CD4-positive, alpha-beta memory T cell (primary cell): ENCODE results near the gene NIN. TPM values are rescaled to one million over a fixed set of nuclear protein-coding genes. Genes with fewer than 3 reads are reported as not detected.
A peak's percentile ranks its signal among the peaks of the same experiment; 100 is the strongest.

Experiments
- CTCF ChIA-PET: fragments of 350-600 bp; sonication (Branson Sonifier 250); formaldehyde crosslinking; loops from one replicate; lab custom pipeline; 2021; ENCODE audit warnings: inconsistent platforms; ENCODE audit not compliant: partially characterized antibody; lab: Charles Lee
- POLR2A ChIA-PET: fragments of 350-600 bp; sonication (Branson Sonifier 250); formaldehyde crosslinking; loops from one replicate; lab custom pipeline; 2021; ENCODE audit not compliant: partially characterized antibody; lab: Charles Lee
- DNase-seq, 5 donors: peaks; one replicate each; pipeline versions ENCODE4 v3.0.0 to v3.0.0-alpha.2; 2020 to 2022; ENCODE audit warnings: mixed read lengths in 1 of 5
- H3K27ac ChIP-seq: one replicate; pipeline ENCODE4 v1.7.0; 2013; ENCODE audit warnings: low read depth, low read length
- H3K27me3 ChIP-seq: 2 replicates; pipeline ENCODE4 v1.7.0; 2013; ENCODE audit warnings: mild to moderate bottlenecking, low read length, moderate library complexity; ENCODE audit not compliant: insufficient read depth
- H3K36me3 ChIP-seq: 2 replicates; pipeline ENCODE4 v1.7.0; 2013; ENCODE audit warnings: mild to moderate bottlenecking, low read length, moderate library complexity; ENCODE audit not compliant: insufficient read depth
- H3K4me1 ChIP-seq: 2 replicates; pipeline ENCODE4 v1.7.0; 2013; ENCODE audit warnings: mild to moderate bottlenecking, low read length, moderate library complexity; ENCODE audit not compliant: insufficient read depth
- H3K4me3 ChIP-seq, 2 donors: one replicate each; pipeline ENCODE4 v1.7.0; 2013; ENCODE audit warnings: low read length in 2 of 2, mild to moderate bottlenecking in 1 of 2
- H3K9me3 ChIP-seq, 2 donors: one replicate each; pipeline ENCODE4 v1.7.0; 2013; ENCODE audit warnings: low read length in 2 of 2, control low read depth in 1 of 2; ENCODE audit not compliant: control insufficient read depth in 1 of 2
- H3K27ac Mint-ChIP-seq, 7 donors: one replicate each; pipeline ENCODE4 v1.8.0; 2020 to 2021; ENCODE audit warnings: mixed read lengths in 7 of 7, mild to moderate bottlenecking in 6 of 7, inconsistent platforms in 3 of 7, moderate library complexity in 3 of 7
- H3K27me3 Mint-ChIP-seq, 2 donors: one replicate each; pipeline ENCODE4 v1.8.0; 2020 to 2021; ENCODE audit warnings: mixed read lengths in 2 of 2
- H3K36me3 Mint-ChIP-seq, 2 donors: one replicate each; pipeline ENCODE4 v1.8.0; 2020 to 2021; ENCODE audit warnings: mixed read lengths in 2 of 2, inconsistent platforms in 1 of 2, mild to moderate bottlenecking in 1 of 2
- H3K4me1 Mint-ChIP-seq, 4 donors: one replicate each; pipeline ENCODE4 v1.8.0; 2020 to 2021; ENCODE audit warnings: mixed read lengths in 4 of 4, mild to moderate bottlenecking in 1 of 4
- H3K4me3 Mint-ChIP-seq, 8 donors: one replicate each; pipeline ENCODE4 v1.8.0; 2020 to 2021; ENCODE audit warnings: mixed read lengths in 8 of 8, mild to moderate bottlenecking in 7 of 8, moderate library complexity in 6 of 8, inconsistent platforms in 3 of 8
- H3K9me3 Mint-ChIP-seq, 8 donors: one replicate each; pipeline ENCODE4 v1.8.0; 2020 to 2021; ENCODE audit warnings: mixed read lengths in 8 of 8, mild to moderate bottlenecking in 5 of 8, inconsistent platforms in 3 of 8, moderate library complexity in 1 of 8
- intact Hi-C: fragments of 100-400 bp; cut with micrococcal nuclease; formaldehyde crosslinking; loops from one replicate; pipeline ENCODE4 v1.15.1; 2023
- polyA plus RNA-seq, 2 donors: library from polyadenylated mRNA; unstranded; fragments of 300-500 nt; fragmentation: Illumina TruSeq; gene quantifications; one replicate each; pipeline ENCODE4 v1.2.3, GENCODE V29; 2021
- total RNA-seq, 2 experiments: library from RNA; stranded (reverse); gene quantifications; one replicate each; pipeline ENCODE4 v1.2.3, GENCODE V29; 2021

NIN gene
- total and polyA plus RNA-seq, 4 experiments from 2014 or later, result 8.5 to 102 (median 74.9) TPM

DNA sequence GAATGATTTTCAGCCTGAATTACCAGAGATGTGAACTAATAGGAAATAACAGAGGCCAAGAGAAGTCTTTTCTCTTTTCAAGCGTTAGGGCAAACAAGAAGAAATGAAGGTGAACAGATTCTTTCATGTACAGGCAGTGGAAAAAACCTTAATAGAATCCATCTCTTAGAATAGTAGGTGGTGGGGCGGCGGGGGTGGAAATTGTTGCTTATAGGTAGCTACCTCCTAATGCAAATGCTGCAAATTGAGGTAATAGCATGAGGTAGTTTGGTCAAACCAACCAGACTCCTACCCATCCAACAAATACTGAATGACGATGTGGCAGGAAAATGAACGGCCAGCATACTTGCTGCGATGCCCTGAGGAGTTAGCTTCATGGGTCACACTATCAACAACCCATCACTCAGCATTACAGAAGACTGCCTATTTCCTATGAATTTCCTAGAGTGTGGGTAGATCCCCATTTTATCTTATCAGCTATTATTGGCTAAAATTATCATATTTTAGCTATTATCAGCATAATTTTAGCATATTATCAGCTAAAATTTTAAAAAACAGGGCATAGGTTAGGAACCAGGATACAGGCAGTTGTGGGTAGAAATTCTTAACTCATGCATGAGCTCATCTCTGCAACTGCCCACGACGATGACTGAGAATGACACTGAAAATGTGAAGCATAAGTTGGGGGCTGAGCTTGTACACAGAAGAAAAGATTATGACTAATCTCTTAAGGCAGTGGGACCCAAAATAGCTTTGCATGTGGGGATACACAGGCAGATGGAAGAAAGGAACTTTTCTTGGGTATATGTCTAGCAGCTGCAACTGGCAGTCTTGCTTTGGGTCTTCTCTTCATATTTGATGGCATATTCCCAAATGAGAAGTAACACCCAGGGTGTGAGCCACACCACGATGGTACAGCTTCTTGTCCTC, 68.7 kb downstream of the NIN start:
- H3K27ac Mint-ChIP-seq, result peak overlapping the region in 1 of 7 donors; percentile 69
- H3K27ac ChIP-seq, result no peak overlapping the region

DNA sequence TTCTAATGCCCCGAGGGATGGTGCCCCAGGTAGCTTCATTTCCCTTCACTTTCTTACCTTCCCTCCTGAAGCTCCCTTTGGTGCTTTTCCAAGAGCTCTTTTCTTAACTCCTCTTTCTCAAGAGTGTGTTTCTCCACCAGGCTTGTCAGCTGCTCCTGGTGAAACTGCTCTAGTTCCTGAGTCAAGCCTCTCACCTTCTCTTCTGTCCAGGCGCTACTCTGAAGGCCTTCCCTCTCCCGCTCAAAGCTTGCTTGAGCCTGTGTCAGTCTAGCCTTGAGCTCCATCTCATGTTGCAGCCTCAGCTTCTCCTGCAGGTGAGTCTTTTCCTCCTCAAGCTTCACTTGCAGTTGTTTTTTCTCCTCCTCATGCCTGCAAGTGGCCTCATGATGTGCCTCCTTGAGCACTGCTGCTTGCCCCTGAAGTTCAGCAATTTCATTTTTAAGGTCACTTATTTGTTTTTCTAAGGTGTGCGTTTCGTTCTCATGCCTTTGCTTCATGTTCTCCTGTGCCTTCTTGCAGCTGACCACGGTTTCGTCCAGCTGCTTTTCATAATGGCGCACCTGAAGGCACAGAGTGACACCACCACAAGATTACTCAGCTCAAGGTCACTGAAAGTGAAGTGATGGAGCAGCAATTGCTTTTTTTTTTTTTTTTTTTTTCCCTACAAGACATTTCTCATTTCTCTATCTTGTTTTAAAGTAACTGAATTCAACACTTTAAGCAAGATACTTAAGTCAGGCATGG, 71.0 kb downstream of the NIN start:
- Mint-ChIP-seq H3K4me3 (no peak overlapping the region), H3K36me3 (peaks cover 52% of the 10 kb centered on the region in 2 donors), H3K4me1 (peaks cover 0 to 4% (median 2%) of the 10 kb centered on the region in 4 donors), H3K27me3 (no peaks in the 10 kb centered on the region), H3K9me3 (no peaks in the 10 kb centered on the region), H3K27ac (peak overlapping the region in 2 of 7 donors; percentile 64 to 73)
- H3K27me3 ChIP-seq, result no peaks in the 10 kb centered on the region
- DNase-seq, result no peak
- no peak overlapping the region for H3K4me3 ChIP-seq
- no peaks in the 10 kb centered on the region for H3K9me3 ChIP-seq
- peaks cover 59% of the 10 kb centered on the region for H3K36me3 ChIP-seq
- intact Hi-C loops, result loop anchor here (5.0 kb wide), 1 partner anchor 38 kb away; no protein-coding TSS in a partner anchor
- CTCF ChIA-PET, result interaction anchor here (0.7 to 7.9 kb wide), 8 partner anchors 18 to 106 kb away, joined by 3 to 56 read pairs (median 4); no protein-coding TSS in a partner anchor
- H3K4me1 ChIP-seq, result no peaks in the 10 kb centered on the region
- H3K27ac ChIP-seq, result no peak overlapping the region
- POLR2A ChIA-PET, result no interaction called here

More for the DNA sequence above, 68.7 kb downstream of the NIN start:
- H3K4me3 ChIP-seq, result no peak overlapping the region
- H3K9me3 Mint-ChIP-seq, result no peaks in the 10 kb centered on the region
- no peak overlapping the region for H3K4me3 Mint-ChIP-seq
- H3K27me3 Mint-ChIP-seq, result no peaks in the 10 kb centered on the region
- H3K36me3 Mint-ChIP-seq, result peaks cover 61 to 65% of the 10 kb centered on the region in 2 donors
- ChIA-PET POLR2A (no interaction called here), CTCF (interaction anchor here (1.2 to 7.9 kb wide), 6 partner anchors 13 to 161 kb away, joined by 3 to 66 read pairs (median 4); no protein-coding TSS in a partner anchor)
- intact Hi-C loops, result loop anchor here (5.0 kb wide), 1 partner anchor 40 kb away; no protein-coding TSS in a partner anchor
- no peaks in the 10 kb centered on the region for H3K9me3 ChIP-seq
- H3K27me3 ChIP-seq, result no peaks in the 10 kb centered on the region
- peaks cover 0 to 4% (median 2%) of the 10 kb centered on the region in 4 donors for H3K4me1 Mint-ChIP-seq
- no peak for DNase-seq
- H3K36me3 ChIP-seq, result peaks cover 58% of the 10 kb centered on the region
- H3K4me1 ChIP-seq, result no peaks in the 10 kb centered on the region

DNA sequence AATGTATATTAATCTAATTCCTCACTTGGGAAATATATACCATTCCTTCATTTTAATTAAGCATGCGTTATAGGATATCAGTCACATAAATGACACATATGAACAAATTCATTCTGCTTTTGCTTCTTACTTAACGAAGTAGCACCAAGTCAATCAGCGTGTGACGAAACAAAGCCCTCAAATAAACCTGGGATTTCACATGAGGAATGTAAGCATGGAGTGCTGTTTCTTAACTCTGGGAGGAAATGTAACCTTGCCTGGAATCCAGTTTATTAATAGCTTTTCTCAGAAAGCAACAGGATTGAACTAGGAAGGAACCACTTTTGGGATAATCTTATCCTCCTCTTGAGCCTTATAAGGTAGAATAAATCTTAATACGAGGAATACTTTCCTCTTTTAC, 72.0 kb downstream of the NIN start:
- Histone ChIP-seq H3K4me3 (no peak overlapping the region), H3K36me3 (peaks cover 69% of the 10 kb centered on the region), H3K4me1 (no peaks in the 10 kb centered on the region), H3K27ac (no peak overlapping the region), H3K9me3 (no peaks in the 10 kb centered on the region), H3K27me3 (no peaks in the 10 kb centered on the region)
- peaks cover 45 to 51% of the 10 kb centered on the region in 2 donors for H3K36me3 Mint-ChIP-seq
- no peaks in the 10 kb centered on the region for H3K9me3 Mint-ChIP-seq
- intact Hi-C loops, result no loop called here
- H3K27ac Mint-ChIP-seq, result no peak overlapping the region
- CTCF ChIA-PET, result interaction anchor here (2.4 to 2.9 kb wide), 2 partner anchors 16 to 19 kb away, joined by 5 to 22 read pairs; no protein-coding TSS in a partner anchor
- POLR2A ChIA-PET, result no interaction called here
- no peak overlapping the region for H3K4me3 Mint-ChIP-seq
- DNase-seq, result no peak
- H3K4me1 Mint-ChIP-seq, result peaks cover 0 to 4% (median 0%) of the 10 kb centered on the region in 4 donors
- no peaks in the 10 kb centered on the region for H3K27me3 Mint-ChIP-seq

DNA sequence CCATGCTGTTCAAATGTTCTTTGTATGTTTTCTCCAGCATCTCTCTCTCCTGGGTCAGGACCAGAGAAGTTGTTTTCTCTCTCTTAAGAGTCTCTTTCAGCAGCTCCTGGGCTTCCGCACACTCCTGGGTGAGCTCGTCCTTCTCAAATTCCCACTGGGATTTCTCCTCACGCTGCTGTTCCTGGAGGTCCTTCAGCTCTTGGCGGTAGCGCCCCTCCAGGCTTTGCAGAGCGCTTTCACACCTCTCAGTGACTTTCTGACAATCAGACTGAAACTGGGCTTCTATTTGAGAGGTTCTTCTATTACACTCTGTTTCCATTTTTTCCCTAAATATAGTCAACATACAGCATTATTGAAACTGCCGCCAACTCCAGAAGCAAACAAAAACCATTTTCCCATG, 72.7 kb downstream of the NIN start:
- H3K4me3 Mint-ChIP-seq, result no peak overlapping the region
- no peak for DNase-seq
- Histone ChIP-seq H3K9me3 (no peaks in the 10 kb centered on the region), H3K36me3 (peaks cover 72% of the 10 kb centered on the region), H3K4me3 (no peak overlapping the region), H3K27ac (no peak overlapping the region), H3K27me3 (no peaks in the 10 kb centered on the region), H3K4me1 (no peaks in the 10 kb centered on the region)
- H3K9me3 Mint-ChIP-seq, result no peaks in the 10 kb centered on the region
- H3K36me3 Mint-ChIP-seq, result peaks cover 44 to 52% of the 10 kb centered on the region in 2 donors
- peaks cover 0 to 4% (median 0%) of the 10 kb centered on the region in 4 donors for H3K4me1 Mint-ChIP-seq
- ChIA-PET POLR2A (no interaction called here), CTCF (interaction anchor here (2.4 to 2.9 kb wide), 2 partner anchors 17 to 20 kb away, joined by 5 to 22 read pairs; no protein-coding TSS in a partner anchor)
- intact Hi-C loops, result no loop called here
- H3K27me3 Mint-ChIP-seq, result no peaks in the 10 kb centered on the region
- no peak overlapping the region for H3K27ac Mint-ChIP-seq

DNA sequence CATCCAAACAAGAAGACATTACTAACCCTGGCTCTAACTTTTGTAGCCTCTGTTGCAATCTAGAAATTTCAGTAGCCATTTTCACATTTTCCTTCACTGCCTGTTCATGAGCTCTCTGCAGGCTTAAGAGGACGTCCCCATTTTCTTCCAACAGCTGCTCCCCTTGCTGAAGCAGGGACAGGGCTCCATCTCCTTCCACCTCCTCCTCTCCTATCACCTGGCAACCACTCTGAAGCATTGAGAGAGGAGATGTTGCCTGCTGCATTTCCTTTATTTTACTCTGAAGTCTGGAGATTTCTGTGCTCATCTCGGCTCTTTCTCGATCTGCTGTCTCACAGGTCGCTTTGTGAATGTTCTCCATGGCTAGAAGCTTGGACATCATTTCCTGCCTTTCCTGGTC, 73.3 kb downstream of the NIN start:
- H3K36me3 Mint-ChIP-seq, result peaks cover 42 to 50% of the 10 kb centered on the region in 2 donors
- Histone ChIP-seq H3K4me1 (no peaks in the 10 kb centered on the region), H3K27ac (no peak overlapping the region), H3K27me3 (no peaks in the 10 kb centered on the region), H3K36me3 (peaks cover 67% of the 10 kb centered on the region), H3K9me3 (no peaks in the 10 kb centered on the region), H3K4me3 (no peak overlapping the region)
- ChIA-PET POLR2A (interaction anchor here (0.9 to 1.1 kb wide), 2 partner anchors 8 to 103 kb away, joined by 4 to 5 read pairs; no protein-coding TSS in a partner anchor), CTCF (interaction anchor here (1.9 to 2.9 kb wide), 3 partner anchors 8 to 21 kb away, joined by 5 to 22 read pairs (median 6); no protein-coding TSS in a partner anchor)
- H3K27me3 Mint-ChIP-seq, result no peaks in the 10 kb centered on the region
- DNase-seq, result no peak
- no peak overlapping the region for H3K27ac Mint-ChIP-seq
- H3K4me1 Mint-ChIP-seq, result peaks cover 0 to 4% (median 0%) of the 10 kb centered on the region in 4 donors
- intact Hi-C loops, result no loop called here
- no peaks in the 10 kb centered on the region for H3K9me3 Mint-ChIP-seq
- H3K4me3 Mint-ChIP-seq, result no peak overlapping the region

DNA sequence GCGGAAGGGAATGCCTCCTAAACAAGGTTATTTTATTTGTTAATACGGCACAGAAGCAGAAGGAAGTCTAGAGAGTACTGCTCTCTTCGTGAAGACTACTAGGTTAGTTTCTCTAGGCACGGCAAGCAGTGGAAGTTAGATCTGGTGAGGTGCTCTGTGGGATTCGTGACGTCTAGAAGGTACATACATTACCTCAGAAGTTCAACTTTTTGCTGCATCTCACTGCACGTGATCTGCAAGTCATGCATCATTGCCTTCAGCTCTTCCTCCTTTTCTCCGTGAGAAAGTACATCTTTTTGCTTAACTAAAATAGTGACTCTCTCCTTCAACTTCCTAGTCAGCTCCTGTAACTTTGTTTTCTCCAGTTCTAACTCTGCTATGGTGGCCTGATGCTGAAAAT, 74.7 kb downstream of the NIN start:
- Mint-ChIP-seq H3K27me3 (no peaks in the 10 kb centered on the region), H3K4me3 (no peak overlapping the region), H3K4me1 (no peaks in the 10 kb centered on the region), H3K27ac (no peak overlapping the region), H3K9me3 (no peaks in the 10 kb centered on the region), H3K36me3 (peaks cover 42 to 44% of the 10 kb centered on the region in 2 donors)
- no peaks in the 10 kb centered on the region for H3K27me3 ChIP-seq
- no peaks in the 10 kb centered on the region for H3K9me3 ChIP-seq
- DNase-seq, result no peak
- no peak overlapping the region for H3K4me3 ChIP-seq
- intact Hi-C loops, result no loop called here
- no peak overlapping the region for H3K27ac ChIP-seq
- H3K4me1 ChIP-seq, result no peaks in the 10 kb centered on the region
- ChIA-PET CTCF (interaction anchor here (0.8 to 2.9 kb wide), 4 partner anchors 9 to 104 kb away, joined by 3 to 22 read pairs (median 6); no protein-coding TSS in a partner anchor), POLR2A (no interaction called here)
- H3K36me3 ChIP-seq, result peaks cover 58% of the 10 kb centered on the region
